Stimulated activated CD4-positive, alpha-beta T cell treated with anti-CD3 and anti-CD28 coated beads, TNF-alpha, amount 100 ng/mL, for 1 hour (primary cell): ENCODE measurements around the gene CAMKK2.
"Not testable (repeated sequence)": the region's sequence is repeated elsewhere in the genome, so short reads cannot be mapped to it uniquely, and the experiment has no call there.

Source experiments
- DNase-seq, 3 donors: peaks; one replicate each; pipeline ENCODE4 v3.0.0-alpha.2; 2020; ENCODE audit warnings: low read depth in 3 of 3, low spot score in 1 of 3

CAMKK2 gene

GRCh38 chr12:121299662-121300061 lies 3.2 kb upstream of the CAMKK2 start:
- no peak for DNase-seq

GRCh38 chr12:121298411-121298810 lies 1.9 kb upstream of the CAMKK2 start:
- DNase-seq = not testable (repeated sequence)

- DNase-seq = peak in 1 of 3 donors; percentile 39
These were observed 1.0 kb upstream of the CAMKK2 start for GRCh38 chr12:121297435-121297991.

- DNase-seq = peak in 1 of 3 donors; percentile 15
These were observed 527 bp downstream of the CAMKK2 start for GRCh38 chr12:121295746-121296617.

GRCh38 chr12:121295116-121295745 lies 1.3 kb downstream of the CAMKK2 start:
- peak in 1 of 3 donors; percentile 1 for DNase-seq

GRCh38 chr12:121294151-121294889 lies 2.2 kb downstream of the CAMKK2 start:
- no peak for DNase-seq

- DNase-seq = no peak
These were observed 2.9 kb downstream of the CAMKK2 start for GRCh38 chr12:121293603-121294002.

GRCh38 chr12:121290410-121290809 lies 6.1 kb downstream of the CAMKK2 start:
- no peak for DNase-seq

GRCh38 chr12:121289962-121290361 lies 6.5 kb downstream of the CAMKK2 start:
- no peak for DNase-seq

- no peak for DNase-seq
These were observed 7.5 kb downstream of the CAMKK2 start for GRCh38 chr12:121288986-121289385.

- no peak for DNase-seq
These were observed 8.2 kb downstream of the CAMKK2 start for GRCh38 chr12:121288158-121288845.

- DNase-seq = no peak
These were observed 9.1 kb downstream of the CAMKK2 start for GRCh38 chr12:121287267-121287954.

GRCh38 chr12:121285856-121286255 lies 10.7 kb downstream of the CAMKK2 start:
- DNase-seq = no peak

GRCh38 chr12:121284551-121285390 lies 11.7 kb downstream of the CAMKK2 start:
- DNase-seq = no peak

- DNase-seq = no peak
These were observed 12.7 kb downstream of the CAMKK2 start for GRCh38 chr12:121283841-121284240.

- DNase-seq = no peak
These were observed 13.1 kb downstream of the CAMKK2 start for GRCh38 chr12:121283388-121283787.

- DNase-seq = not testable (repeated sequence)
These were observed 13.6 kb downstream of the CAMKK2 start for GRCh38 chr12:121282910-121283309.

- DNase-seq = no peak
These were observed 14.3 kb downstream of the CAMKK2 start for GRCh38 chr12:121282072-121282742.

GRCh38 chr12:121281116-121281515 lies 15.4 kb downstream of the CAMKK2 start:
- DNase-seq = not testable (repeated sequence)
